Measurements from ENCODE around the gene PTCH1.

PTCH1 gene

GRCh38 chr9:95529910-95530309, 13.1 kb upstream of the PTCH1 start:
- Histone ChIP-seq H3K4me3 (ENCODE audit: low read depth, low read length) (no peak overlapping the region), H3K9me3 (no peaks in the 10 kb centered on the region), H3K36me3 (no peaks in the 10 kb centered on the region), H3K4me1 (no peaks in the 10 kb centered on the region), H3K27me3 (no peaks in the 10 kb centered on the region)
- TF ChIP-seq, protein P1, sequence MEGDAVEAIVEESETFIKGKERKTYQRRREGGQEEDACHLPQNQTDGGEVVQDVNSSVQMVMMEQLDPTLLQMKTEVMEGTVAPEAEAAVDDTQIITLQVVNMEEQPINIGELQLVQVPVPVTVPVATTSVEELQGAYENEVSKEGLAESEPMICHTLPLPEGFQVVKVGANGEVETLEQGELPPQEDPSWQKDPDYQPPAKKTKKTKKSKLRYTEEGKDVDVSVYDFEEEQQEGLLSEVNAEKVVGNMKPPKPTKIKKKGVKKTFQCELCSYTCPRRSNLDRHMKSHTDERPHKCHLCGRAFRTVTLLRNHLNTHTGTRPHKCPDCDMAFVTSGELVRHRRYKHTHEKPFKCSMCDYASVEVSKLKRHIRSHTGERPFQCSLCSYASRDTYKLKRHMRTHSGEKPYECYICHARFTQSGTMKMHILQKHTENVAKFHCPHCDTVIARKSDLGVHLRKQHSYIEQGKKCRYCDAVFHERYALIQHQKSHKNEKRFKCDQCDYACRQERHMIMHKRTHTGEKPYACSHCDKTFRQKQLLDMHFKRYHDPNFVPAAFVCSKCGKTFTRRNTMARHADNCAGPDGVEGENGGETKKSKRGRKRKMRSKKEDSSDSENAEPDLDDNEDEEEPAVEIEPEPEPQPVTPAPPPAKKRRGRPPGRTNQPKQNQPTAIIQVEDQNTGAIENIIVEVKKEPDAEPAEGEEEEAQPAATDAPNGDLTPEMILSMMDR (IDR thresholded peaks at IDR 0.05; ENCODE audit: low read depth, low read length) = no peak
- DNase-seq = no peak

DNA sequence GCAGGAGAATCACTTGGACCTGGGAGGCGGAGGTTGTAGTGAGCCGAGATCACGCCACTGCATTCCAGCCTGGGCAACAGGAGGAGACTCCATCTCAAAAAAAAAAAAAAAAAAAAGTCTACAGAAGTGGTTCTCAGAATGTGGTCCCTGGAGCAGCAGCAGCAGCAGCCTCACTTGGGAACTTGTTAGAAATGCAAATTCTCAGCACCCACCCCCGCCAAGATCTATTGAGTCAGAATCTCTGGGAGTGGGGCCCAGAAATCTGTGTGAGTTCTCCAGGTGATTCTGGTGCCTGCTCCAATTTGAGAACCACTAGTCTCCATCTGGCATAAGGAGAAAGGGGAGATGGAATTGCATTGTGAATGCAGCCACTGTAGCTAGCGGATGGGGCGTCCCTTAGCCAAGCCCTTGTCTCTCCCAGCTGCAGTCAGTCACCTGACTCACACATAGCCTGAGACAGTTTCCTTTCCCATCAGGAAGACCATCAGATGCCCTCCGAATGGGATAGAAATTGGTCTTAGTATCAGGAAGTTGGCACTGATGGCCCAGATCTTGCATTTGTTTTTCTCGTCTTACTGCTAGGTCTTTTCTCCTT, 12.2 kb upstream of the PTCH1 start:
- no peak for DNase-seq
- Histone ChIP-seq H3K4me1 (no peaks in the 10 kb centered on the region), H3K36me3 (no peaks in the 10 kb centered on the region), H3K27me3 (no peaks in the 10 kb centered on the region), H3K9me3 (no peaks in the 10 kb centered on the region), H3K4me3 (ENCODE audit: low read depth, low read length) (no peak overlapping the region)
- TF ChIP-seq, protein P1 (IDR thresholded peaks at IDR 0.05; ENCODE audit: low read depth, low read length) = no peak

DNA sequence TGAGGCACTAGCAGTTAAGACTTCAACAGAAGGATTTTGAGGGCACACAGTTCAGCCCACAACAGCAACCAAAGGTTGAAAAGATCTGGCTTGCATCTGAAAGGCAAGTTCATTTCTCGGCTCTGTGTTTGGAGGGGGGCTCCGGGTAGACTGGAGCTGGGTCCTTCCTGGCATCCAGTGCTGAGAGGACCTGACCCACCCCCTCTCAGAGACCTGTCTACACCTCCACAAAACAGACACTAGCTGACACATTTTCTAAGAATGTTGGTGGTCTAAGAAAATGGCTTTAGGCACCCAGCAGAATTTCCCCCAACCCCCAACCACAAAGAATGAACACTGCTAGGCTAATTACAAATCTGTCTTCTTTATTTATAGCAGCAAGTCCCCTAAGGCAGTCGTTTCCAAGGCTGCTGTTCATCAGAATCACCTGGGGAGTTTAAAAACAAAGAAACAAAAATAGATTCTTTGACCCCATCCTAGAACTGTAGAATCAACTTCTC, 6.2 kb upstream of the PTCH1 start:
- Histone ChIP-seq H3K36me3 (no peaks in the 10 kb centered on the region), H3K4me3 (ENCODE audit: low read depth, low read length) (no peak overlapping the region), H3K9me3 (no peaks in the 10 kb centered on the region), H3K4me1 (no peaks in the 10 kb centered on the region), H3K27me3 (no peaks in the 10 kb centered on the region)
- DNase-seq = no peak
- TF ChIP-seq, protein P1 (IDR thresholded peaks at IDR 0.05; ENCODE audit: low read depth, low read length) = no peak

DNA sequence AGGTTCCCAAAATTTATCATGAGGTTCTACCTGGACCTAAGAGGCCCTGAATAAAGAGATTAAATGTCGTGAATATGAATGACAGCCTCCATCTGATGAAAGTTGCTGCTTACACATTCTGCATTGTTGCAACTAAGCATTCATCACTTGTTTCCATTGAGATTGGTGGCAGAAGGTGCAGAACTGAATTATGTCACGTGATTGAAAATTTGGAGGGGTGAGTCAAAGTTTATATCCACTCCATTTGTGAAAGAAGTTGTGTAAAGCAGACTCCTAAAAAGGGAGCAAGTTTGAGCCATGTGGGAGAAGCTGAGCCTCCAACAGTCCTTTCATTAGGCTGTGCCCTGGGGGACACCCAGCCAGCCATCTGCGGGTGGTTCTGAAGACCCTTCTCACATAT, 4.9 kb upstream of the PTCH1 start:
- Histone ChIP-seq H3K9me3 (no peaks in the 10 kb centered on the region), H3K27me3 (no peaks in the 10 kb centered on the region), H3K36me3 (no peaks in the 10 kb centered on the region), H3K4me1 (no peaks in the 10 kb centered on the region), H3K4me3 (ENCODE audit: low read depth, low read length) (no peak overlapping the region)
- DNase-seq = no peak
- TF ChIP-seq, protein P1 (IDR thresholded peaks at IDR 0.05; ENCODE audit: low read depth, low read length) = no peak

DNA sequence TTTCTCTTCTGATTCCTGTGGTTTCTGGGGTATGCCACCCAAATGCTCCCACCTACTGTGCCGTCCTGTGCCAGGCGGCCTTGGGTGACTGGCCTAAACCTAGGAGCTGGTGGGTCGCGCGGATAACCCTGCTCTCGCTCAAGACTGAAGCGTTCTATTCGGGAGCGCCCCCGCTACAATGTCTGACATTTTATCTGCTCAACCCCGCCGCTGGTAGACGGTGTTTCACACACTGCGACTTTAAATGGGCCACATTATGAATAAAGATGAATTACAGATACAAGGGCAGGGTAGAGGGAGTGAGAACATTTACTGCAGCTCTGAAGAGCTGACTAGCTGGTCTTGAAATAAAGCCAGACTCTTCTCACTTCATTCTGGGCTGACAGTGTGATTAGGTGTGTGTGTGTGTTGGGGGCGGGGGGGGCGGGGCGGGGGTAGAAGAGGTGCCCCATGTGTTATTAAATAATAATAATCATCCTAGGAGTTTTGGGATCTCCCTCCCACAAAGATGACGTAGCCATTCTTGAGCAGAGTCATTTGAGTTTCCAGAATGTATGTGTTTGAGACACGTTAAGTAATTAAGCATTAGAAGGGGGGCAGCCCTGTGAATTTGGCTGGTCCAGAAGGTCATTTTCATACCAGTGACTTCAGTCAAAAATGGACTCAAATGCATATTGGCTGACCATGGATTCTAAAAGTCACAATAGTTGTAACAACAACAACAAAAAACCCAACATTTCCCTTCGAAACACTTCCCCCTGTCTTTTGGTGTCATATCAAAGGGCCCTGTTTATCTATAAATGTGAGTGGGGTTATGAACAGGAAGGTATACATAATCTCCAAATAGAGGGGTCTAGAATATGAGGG, 1.0 kb upstream of the PTCH1 start:
- TF ChIP-seq, protein P1 (IDR thresholded peaks at IDR 0.05; ENCODE audit: low read depth, low read length) = no peak
- DNase-seq = no peak
- H3K4me3 ChIP-seq (ENCODE audit: low read depth, low read length) = no peak overlapping the region
- peaks cover 9% of the 10 kb centered on the region for H3K4me1 ChIP-seq
- H3K27me3 ChIP-seq = no peaks in the 10 kb centered on the region
- H3K9me3 ChIP-seq = no peaks in the 10 kb centered on the region
- no peaks in the 10 kb centered on the region for H3K36me3 ChIP-seq

Measured in BE2C (cell line).